Neuronal stem cell (in vitro differentiated cells): ENCODE measurements around the gene STK31.

Source experiments
- DNase-seq: peaks from one replicate; pipeline ENCODE4 v3.0.0-alpha.2; 2013; ENCODE audit warnings: low spot score
- H2AFZ ChIP-seq: one replicate; pipeline ENCODE4 v1.6.1; 2013; ENCODE audit warnings: mild to moderate bottlenecking, low read length, inconsistent platforms
- H2AK5ac ChIP-seq: 2 replicates; pipeline ENCODE4 v1.6.1; 2013; ENCODE audit warnings: low read depth, mild to moderate bottlenecking, inconsistent platforms, low read length, moderate library complexity, mixed read lengths
- H2BK120ac ChIP-seq: 2 replicates; pipeline ENCODE4 v1.6.1; 2013; ENCODE audit warnings: low read depth, mild to moderate bottlenecking, inconsistent platforms, low read length, moderate library complexity, mixed read lengths
- H2BK12ac ChIP-seq: one replicate; pipeline ENCODE4 v1.6.1; 2013; ENCODE audit warnings: low read length, inconsistent platforms
- H2BK15ac ChIP-seq: 2 replicates; pipeline ENCODE4 v1.6.1; 2013; ENCODE audit warnings: mild to moderate bottlenecking, low read length, inconsistent platforms, mixed read lengths
- H2BK5ac ChIP-seq: one replicate; pipeline ENCODE4 v1.6.1; 2013; ENCODE audit warnings: inconsistent platforms, mild to moderate bottlenecking, low read length, moderate library complexity
- H3K14ac ChIP-seq: one replicate; pipeline ENCODE4 v1.6.1; 2013; ENCODE audit warnings: low read length, inconsistent platforms
- H3K18ac ChIP-seq: 2 replicates; pipeline ENCODE4 v1.6.1; 2013; ENCODE audit warnings: low read length, inconsistent platforms
- H3K23ac ChIP-seq: 2 replicates; pipeline ENCODE4 v1.6.1; 2013; ENCODE audit warnings: low read depth, mild to moderate bottlenecking, mixed read lengths, low read length, inconsistent platforms; ENCODE audit not compliant: poor library complexity
- H3K27ac ChIP-seq: replicated peaks from 3 replicates; pipeline ENCODE4 v1.5.1; 2013; ENCODE audit warnings: low read length, inconsistent platforms
- H3K27me3 ChIP-seq, 3 experiments: 2 replicates each; pipeline ENCODE4 v1.6.1; 2013; ENCODE audit warnings: low read length in 3 of 3, mild to moderate bottlenecking in 2 of 3, inconsistent platforms in 1 of 3, low read depth in 1 of 3, mixed read lengths in 1 of 3, moderate library complexity in 1 of 3; ENCODE audit not compliant: control insufficient read depth in 3 of 3, insufficient read depth in 3 of 3
- H3K36me3 ChIP-seq, 2 donors: replicated peaks in 1 of 2; 2 replicates each; pipeline ENCODE4 v1.6.1; 2013; ENCODE audit warnings: low read length in 2 of 2; ENCODE audit not compliant: control insufficient read depth in 2 of 2, insufficient read depth in 2 of 2
- H3K4ac ChIP-seq: 2 replicates; pipeline ENCODE4 v1.6.1; 2013; ENCODE audit warnings: inconsistent platforms, mild to moderate bottlenecking, low read length, moderate library complexity
- H3K4me1 ChIP-seq, 2 donors: 1 replicate in 1 of 2; 2 replicates in 1 of 2; pipeline ENCODE4 v1.6.1; 2013; ENCODE audit warnings: low read length in 2 of 2, low read depth in 1 of 2; ENCODE audit not compliant: control insufficient read depth in 2 of 2, insufficient read depth in 1 of 2
- H3K4me2 ChIP-seq: one replicate; pipeline ENCODE4 v1.6.1; 2013; ENCODE audit warnings: mild to moderate bottlenecking, low read length, inconsistent platforms; ENCODE audit not compliant: insufficient read depth, poor library complexity, severe bottlenecking
- H3K4me3 ChIP-seq, 2 donors: 2 replicates each; pipeline ENCODE4 v1.5.1; 2013; ENCODE audit warnings: low read length in 2 of 2, mild to moderate bottlenecking in 2 of 2, inconsistent platforms in 1 of 2, moderate library complexity in 1 of 2
- H3K79me1 ChIP-seq: one replicate; pipeline ENCODE4 v1.6.1; 2013; ENCODE audit warnings: low read depth, mild to moderate bottlenecking, inconsistent platforms, low read length, moderate library complexity
- H3K9ac ChIP-seq: one replicate; pipeline ENCODE4 v1.6.1; 2013; ENCODE audit warnings: mild to moderate bottlenecking, low read depth, low read length, inconsistent platforms; ENCODE audit not compliant: poor library complexity
- H3K9me3 ChIP-seq, 2 donors: replicated peaks in 1 of 2; 2 replicates each; pipeline versions ENCODE3 to v1.6.1; 2013; ENCODE audit warnings: low read length in 2 of 2, mild to moderate bottlenecking in 2 of 2, inconsistent platforms in 1 of 2, low read depth in 1 of 2, mixed read lengths in 1 of 2, moderate library complexity in 1 of 2; ENCODE audit not compliant: control insufficient read depth in 2 of 2, insufficient read depth in 1 of 2
- H4K8ac ChIP-seq: one replicate; pipeline ENCODE4 v1.6.1; 2013; ENCODE audit warnings: low read depth, mild to moderate bottlenecking, inconsistent platforms, low read length, moderate library complexity
- H4K91ac ChIP-seq: one replicate; pipeline ENCODE4 v1.6.1; 2013; ENCODE audit warnings: low read length, low read depth, mild to moderate bottlenecking, inconsistent platforms; ENCODE audit not compliant: poor library complexity
- WGBS, 2 donors: extraction: QIAGEN DNeasy Blood & Tissue Kit; methylation state at CpG; one replicate each; pipeline ENCODE4 v1.1.7; 2013; ENCODE audit warnings: missing lambda C conversion rate in 2 of 2, mixed read lengths in 1 of 2; ENCODE audit not compliant: insufficient read length in 2 of 2, insufficient replicate concordance in 1 of 2; ENCODE audit errors: extremely low coverage in 2 of 2; 5-methylcytosine and 5-hydroxymethylcytosine counted together

The STK31 gene

GRCh38 chr7:23713285-23714149 is 3.5 kb downstream of the STK31 start:
- Histone ChIP-seq H3K27me3 (no peaks in the 10 kb centered on the region), H3K9ac (no peak overlapping the region)

GRCh38 chr7:23714150-23714464 is 4.1 kb downstream of the STK31 start:
- H3K14ac ChIP-seq = no peak overlapping the region
- H3K4me3 ChIP-seq = no peak overlapping the region
- H3K27ac ChIP-seq = no peak overlapping the region
- no peak overlapping the region for H2AK5ac ChIP-seq
- WGBS, 2 donors = no CpG with 5 or more reads among the region's 2 CpGs
- H3K18ac ChIP-seq = no peak overlapping the region
- H4K8ac ChIP-seq = no peak overlapping the region
- H3K4ac ChIP-seq = no peak overlapping the region
- H3K9me3 ChIP-seq = no peaks in the 10 kb centered on the region
- no peaks in the 10 kb centered on the region for H3K79me1 ChIP-seq
- H2BK12ac ChIP-seq = no peak overlapping the region
- H2AFZ ChIP-seq = no peak overlapping the region
- H3K27me3 ChIP-seq = no peaks in the 10 kb centered on the region
- H2BK15ac ChIP-seq = no peak overlapping the region
- H3K36me3 ChIP-seq = no peaks in the 10 kb centered on the region
- H3K23ac ChIP-seq = no peak overlapping the region
- no peak for DNase-seq
- H2BK120ac ChIP-seq = no peak overlapping the region
- H2BK5ac ChIP-seq = no peak overlapping the region
- H3K4me1 ChIP-seq = no peaks in the 10 kb centered on the region
- H4K91ac ChIP-seq = no peak overlapping the region
- H3K4me2 ChIP-seq = no peak overlapping the region
- H3K9ac ChIP-seq = no peak overlapping the region

More at GRCh38 chr7:23713285-23714149, 3.5 kb downstream of the STK31 start:
- no peak overlapping the region for H4K91ac ChIP-seq
- no peak overlapping the region for H3K4me3 ChIP-seq
- no peak overlapping the region for H3K14ac ChIP-seq
- no peak overlapping the region for H3K4ac ChIP-seq
- H3K4me2 ChIP-seq = no peak overlapping the region
- no peak overlapping the region for H2BK15ac ChIP-seq
- no peaks in the 10 kb centered on the region for H3K79me1 ChIP-seq
- H3K23ac ChIP-seq = no peak overlapping the region
- no peak overlapping the region for H2BK120ac ChIP-seq
- no peak overlapping the region for H4K8ac ChIP-seq
- no peak for DNase-seq
- H3K36me3 ChIP-seq = no peaks in the 10 kb centered on the region
- H3K27ac ChIP-seq = no peak overlapping the region
- H3K4me1 ChIP-seq = no peaks in the 10 kb centered on the region
- H3K18ac ChIP-seq = no peak overlapping the region
- WGBS, 2 donors = 100% methylated on average over 2 of the region's 6 CpGs
- H2AFZ ChIP-seq = no peak overlapping the region
- no peak overlapping the region for H2AK5ac ChIP-seq
- H2BK12ac ChIP-seq = no peak overlapping the region
- H3K9me3 ChIP-seq = no peaks in the 10 kb centered on the region
- H2BK5ac ChIP-seq = no peak overlapping the region

GRCh38 chr7:23714579-23714978 is 4.6 kb downstream of the STK31 start:
- DNase-seq = no peak
- H3K4me3 ChIP-seq = no peak overlapping the region

GRCh38 chr7:23715099-23715498 is 5.1 kb downstream of the STK31 start:
- no CpG with 5 or more reads among the region's 6 CpGs for WGBS, 2 donors

More at GRCh38 chr7:23714579-23714978, 4.6 kb downstream of the STK31 start:
- Histone ChIP-seq H3K27me3 (no peaks in the 10 kb centered on the region), H3K4ac (no peak overlapping the region), H3K4me1 (no peaks in the 10 kb centered on the region), H2BK120ac (no peak overlapping the region), H3K9me3 (no peaks in the 10 kb centered on the region), H4K8ac (no peak overlapping the region), H3K23ac (no peak overlapping the region), H2AK5ac (no peak overlapping the region), H3K27ac (no peak overlapping the region), H3K18ac (no peak overlapping the region), H2BK12ac (no peak overlapping the region), H3K9ac (no peak overlapping the region), H2BK15ac (no peak overlapping the region), H3K36me3 (no peaks in the 10 kb centered on the region), H3K14ac (no peak overlapping the region), H3K4me2 (no peak overlapping the region), H2AFZ (no peak overlapping the region), H4K91ac (no peak overlapping the region), H2BK5ac (no peak overlapping the region), H3K79me1 (no peaks in the 10 kb centered on the region)
- no CpG with 5 or more reads among the region's 1 CpG for WGBS, 2 donors

More at GRCh38 chr7:23715099-23715498, 5.1 kb downstream of the STK31 start:
- Histone ChIP-seq H3K4me1 (no peaks in the 10 kb centered on the region), H3K9me3 (no peaks in the 10 kb centered on the region), H2BK120ac (no peak overlapping the region), H3K4me2 (no peak overlapping the region), H2AK5ac (no peak overlapping the region), H3K36me3 (no peaks in the 10 kb centered on the region), H2BK15ac (no peak overlapping the region), H3K18ac (no peak overlapping the region), H2BK5ac (no peak overlapping the region), H2AFZ (no peak overlapping the region), H2BK12ac (no peak overlapping the region), H3K79me1 (no peaks in the 10 kb centered on the region), H4K91ac (no peak overlapping the region), H3K14ac (no peak overlapping the region), H3K4ac (no peak overlapping the region), H3K27me3 (no peaks in the 10 kb centered on the region), H3K27ac (no peak overlapping the region), H3K23ac (no peak overlapping the region), H3K4me3 (no peak overlapping the region), H4K8ac (no peak overlapping the region), H3K9ac (no peak overlapping the region)
- DNase-seq = no peak
